HL-60/S4 (cell line): ENCODE measurements around the gene HK2.
"Not testable (repeated sequence)": the region's sequence is repeated elsewhere in the genome, so short reads cannot be mapped to it uniquely, and the experiment has no call there.

Experiments
- in situ Hi-C: fragments of 300-500 bp; cut with MboI; formaldehyde crosslinking; loops from 2 replicates; pipeline ENCODE4 v1.14.3; 2022; ENCODE audit warnings: low sequenced_read_pairs

HK2 gene

DNA sequence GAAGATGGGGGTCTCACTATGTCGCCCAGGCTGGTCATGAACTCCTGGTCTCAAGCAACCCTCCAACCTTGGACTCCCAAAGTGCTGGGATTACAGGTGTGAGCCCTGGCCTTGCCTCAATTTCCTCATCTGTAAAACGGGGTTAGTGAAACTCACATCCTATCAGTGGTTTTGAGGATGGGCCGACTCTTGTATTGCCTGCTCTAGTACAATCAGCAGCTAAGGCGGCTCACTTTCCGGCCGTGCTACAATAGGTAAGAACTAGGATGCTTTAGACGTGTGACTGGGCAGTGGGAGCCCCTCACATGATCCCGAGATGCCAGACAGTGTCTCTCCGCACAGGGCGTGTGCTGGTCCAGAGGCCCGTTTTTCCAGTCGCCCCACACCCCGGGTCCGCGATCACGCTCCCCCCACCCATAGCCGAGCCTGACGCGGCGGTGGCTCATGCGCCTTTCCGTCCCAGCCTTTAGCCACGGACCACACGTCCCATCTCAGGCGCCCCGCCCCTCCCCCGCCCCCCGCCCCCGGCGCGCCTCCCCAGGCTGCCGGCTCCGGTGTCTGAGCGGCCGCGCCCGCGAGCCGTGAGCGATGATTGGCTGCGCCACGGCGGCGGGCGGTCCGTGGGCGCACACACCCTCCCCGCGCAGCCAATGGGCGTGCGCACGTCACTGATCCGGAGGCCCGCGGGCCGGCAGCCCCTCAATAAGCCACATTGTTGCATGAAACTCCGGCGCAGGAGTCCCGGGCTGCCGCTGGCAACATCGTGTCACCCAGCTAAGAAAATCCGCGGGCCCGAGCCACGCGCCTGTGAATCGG lies at the start of gene HK2:
Gene HK2 (plus strand): TSS at position 710 of the 816 bp plus-strand sequence. CDS start 454 bp downstream, outside the sequence.
- in situ Hi-C loops = no loop called here

- in situ Hi-C loops = no loop called here
These were observed 44.7 kb upstream of the HK2 start for GRCh38 chr2:74789271-74789670.

DNA sequence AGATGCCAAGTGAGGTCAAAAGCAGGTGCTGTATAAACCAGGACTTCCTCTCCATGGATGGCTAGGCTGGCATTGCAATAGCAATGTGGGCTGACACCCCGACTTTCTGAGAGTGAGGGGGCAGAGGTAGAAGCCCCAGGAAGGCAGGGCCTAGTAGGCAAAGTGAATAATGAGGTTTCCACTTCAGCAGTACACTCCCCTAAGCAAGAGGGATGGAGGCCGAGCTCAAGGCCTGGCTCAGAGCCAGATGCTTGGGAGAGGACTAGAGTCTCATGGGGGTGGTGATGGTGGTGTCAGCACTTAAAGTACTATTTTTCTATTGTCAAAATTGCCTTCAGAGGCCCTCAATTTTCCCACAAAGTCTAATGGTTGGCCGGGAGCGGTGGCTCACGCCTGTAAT lies 41.6 kb upstream of the HK2 start:
- in situ Hi-C loops = no loop called here

DNA sequence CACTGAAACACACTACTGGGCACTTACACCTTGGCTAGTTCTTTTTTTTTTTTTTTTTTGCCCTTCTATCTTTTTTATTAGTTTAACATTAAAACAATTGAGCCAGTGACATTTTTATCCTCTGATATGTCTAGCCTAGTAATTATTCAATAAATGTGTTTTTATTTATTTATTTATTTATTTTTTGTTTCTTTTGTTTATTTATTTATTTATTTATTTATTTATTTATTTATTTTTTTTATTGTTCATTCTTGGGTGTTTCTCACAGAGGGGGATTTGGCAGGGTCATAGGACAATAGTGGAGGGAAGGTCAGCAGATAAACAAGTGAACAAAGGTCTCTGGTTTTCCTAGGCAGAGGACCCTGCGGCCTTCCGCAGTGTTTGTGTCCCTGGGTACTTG lies 39.0 kb upstream of the HK2 start:
- in situ Hi-C loops = not testable (repeated sequence)

- in situ Hi-C loops = no loop called here
These were observed 27.5 kb upstream of the HK2 start for GRCh38 chr2:74806355-74806839.

- in situ Hi-C loops = no loop called here
These were observed 27.0 kb upstream of the HK2 start for GRCh38 chr2:74806920-74807319.

DNA sequence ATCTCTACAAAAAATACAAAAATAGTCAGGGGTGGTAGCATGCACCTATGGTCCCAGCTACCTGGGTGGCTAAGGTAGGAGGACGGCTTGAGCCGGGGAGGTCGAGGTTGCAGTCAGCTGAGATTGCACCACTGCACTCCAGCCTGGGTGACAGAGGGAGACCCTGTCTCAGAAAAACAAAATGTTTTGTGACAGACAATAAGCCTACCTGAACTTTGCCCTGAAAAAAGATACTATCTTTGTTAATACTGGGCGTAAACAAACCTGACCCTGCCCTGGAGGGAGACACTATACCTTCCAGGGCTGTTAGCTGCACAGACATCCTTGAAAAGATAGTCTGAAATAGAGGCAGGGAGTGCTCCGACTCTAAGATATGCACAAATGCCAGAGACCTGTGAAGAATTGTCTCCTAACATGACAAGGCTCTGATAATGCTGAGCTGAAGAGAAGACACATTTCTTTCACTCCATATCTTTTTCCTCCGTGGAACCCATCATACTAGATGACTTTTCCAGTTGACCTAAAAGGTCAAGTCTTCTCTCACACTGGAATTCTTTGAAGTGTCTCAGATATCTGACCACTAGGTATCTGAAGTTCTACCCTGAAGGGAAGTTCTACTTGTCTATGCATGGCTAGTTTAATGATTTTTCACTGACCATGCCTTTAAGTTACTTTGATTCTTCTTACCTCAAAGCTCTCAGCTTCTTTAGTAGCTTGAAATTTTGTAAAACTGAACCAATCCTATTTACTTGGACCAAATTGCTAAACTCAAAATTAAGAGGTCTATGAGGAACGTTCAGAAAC lies 20.9 kb upstream of the HK2 start:
- in situ Hi-C loops = no loop called here

GRCh38 chr2:74814102-74814501 lies 19.8 kb upstream of the HK2 start:
- in situ Hi-C loops = no loop called here

- in situ Hi-C loops = no loop called here
These were observed 18.0 kb upstream of the HK2 start for GRCh38 chr2:74815941-74816340.

DNA sequence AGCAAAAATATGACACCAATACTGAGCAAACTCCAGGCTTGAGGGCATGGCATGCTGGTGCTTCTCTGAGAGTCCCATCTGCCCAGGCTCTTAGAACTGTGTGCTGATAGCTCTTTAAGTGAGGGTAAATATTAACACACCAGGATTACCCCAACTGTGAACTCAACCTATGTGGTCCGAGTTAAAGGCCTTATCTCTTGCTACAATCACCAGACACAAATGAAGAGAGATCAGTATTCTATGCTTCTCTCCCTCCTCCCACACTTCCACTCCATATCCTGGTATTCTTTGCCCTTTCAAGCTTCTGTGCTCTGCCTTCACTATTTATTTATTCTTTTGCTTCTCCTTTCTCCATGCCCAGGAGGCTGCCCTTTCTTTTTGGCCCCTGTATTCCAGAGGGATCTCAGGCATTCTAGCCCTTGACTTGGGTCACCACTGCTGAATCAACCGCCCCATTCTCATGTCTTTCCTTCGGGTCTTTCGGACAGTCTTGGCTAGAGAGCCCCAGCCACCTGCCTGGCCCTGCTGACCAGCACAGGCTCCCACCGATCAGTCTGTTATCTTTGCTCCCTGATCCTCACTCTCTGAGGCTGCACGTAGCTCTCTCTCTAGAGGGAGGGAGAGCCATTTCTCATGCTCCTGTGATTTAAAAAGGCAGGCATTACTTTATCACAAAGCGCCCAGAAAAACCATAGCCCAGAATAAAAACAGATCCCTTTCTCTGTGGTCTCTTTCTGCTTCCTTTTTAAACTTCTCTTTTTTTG lies 17.2 kb upstream of the HK2 start:
- in situ Hi-C loops = no loop called here

- in situ Hi-C loops = no loop called here
These were observed 16.6 kb upstream of the HK2 start for GRCh38 chr2:74817304-74817675.

GRCh38 chr2:74819702-74820101 lies 14.2 kb upstream of the HK2 start:
- in situ Hi-C loops = no loop called here

DNA sequence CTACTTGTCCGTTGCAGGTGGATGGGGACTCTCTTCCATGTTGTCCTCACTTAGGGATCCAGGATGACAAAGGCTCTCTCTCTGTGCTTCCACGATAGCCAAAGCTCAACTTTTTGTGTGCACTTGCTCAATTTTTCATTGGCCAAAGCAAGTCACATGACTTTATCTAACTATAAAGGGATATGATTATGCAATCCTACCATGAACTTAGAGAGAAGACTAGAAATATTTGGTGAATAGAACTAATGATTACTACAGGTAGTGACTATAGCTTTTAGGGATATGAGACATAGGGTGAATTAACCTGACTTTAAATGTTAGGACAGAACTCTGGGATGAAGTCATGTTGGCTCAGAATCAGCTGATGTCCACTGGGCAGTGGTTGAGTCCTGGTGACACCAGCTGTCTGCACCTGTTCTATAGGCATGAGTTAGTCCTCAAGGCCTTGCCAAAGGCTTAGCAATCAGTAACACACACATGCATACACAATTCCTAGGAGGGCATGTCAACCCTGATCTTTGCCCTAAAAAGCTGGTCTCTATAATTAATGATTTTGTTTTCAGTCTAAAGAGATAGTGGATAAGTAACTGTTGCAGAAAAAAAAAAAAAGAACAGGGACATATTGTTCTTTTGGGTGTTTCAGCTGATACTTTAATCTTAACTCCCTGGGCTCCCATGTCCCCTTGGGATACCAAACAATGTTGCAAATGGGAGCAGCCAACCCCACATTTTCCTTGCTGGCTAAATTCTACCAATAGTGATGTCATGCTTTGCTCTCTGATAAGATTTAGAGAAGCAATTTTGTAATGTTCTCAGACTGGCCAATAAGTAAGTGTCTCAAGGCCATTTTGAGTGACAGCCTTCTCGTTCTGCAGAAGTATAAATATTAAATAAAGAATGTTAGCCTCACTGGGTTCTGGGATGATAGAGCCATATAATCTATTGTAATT lies 12.5 kb upstream of the HK2 start:
- in situ Hi-C loops = no loop called here

GRCh38 chr2:74822771-74823566 lies 11.0 kb upstream of the HK2 start:
- in situ Hi-C loops = no loop called here

- in situ Hi-C loops = no loop called here
These were observed 9.2 kb upstream of the HK2 start for GRCh38 chr2:74824679-74825078.

DNA sequence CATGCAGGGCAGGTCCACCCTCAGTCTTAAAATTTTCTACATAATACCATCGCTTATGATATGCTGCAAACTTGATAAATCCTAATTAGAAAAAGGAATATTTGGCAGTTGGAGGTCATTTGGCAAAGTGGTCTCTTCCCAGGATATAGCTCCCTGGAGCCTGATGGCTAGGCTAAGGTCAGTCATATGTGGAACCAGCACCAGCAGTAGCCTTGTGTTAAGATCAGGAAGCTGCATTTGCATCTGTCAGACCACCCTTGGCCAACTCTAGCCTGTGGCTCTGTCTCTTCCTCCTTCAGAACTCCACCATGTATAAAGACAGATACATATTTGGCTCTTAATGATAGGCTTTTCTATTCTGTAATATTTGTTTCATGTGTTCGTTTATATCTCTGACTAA lies 5.4 kb upstream of the HK2 start:
- in situ Hi-C loops = no loop called here

GRCh38 chr2:74831693-74832530 lies 2.0 kb upstream of the HK2 start:
- in situ Hi-C loops = no loop called here

DNA sequence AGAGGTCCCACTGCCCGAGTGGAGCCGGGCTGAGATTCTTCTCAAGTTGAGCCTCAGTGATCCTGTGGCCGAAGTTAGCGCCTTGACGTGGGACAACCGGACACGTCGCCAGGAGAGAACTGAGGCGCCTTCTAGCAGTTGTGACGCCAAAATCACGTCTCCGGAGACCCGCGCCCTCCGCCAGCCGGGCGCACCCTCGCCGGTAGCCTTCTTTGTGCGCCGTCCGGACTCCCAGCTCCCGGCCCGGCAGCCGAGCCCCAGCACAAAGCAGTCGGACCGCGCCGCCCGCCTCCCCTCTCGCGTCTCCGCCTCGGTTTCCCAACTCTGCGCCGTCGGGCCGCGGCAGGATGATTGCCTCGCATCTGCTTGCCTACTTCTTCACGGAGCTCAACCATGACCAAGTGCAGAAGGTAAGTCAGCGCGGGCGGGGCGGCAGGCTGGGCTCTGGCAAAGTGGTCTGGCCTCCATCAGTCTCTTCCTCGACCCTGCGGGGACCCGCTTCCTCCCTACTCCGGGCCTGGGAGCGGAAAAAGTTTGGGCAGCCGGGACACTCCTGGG lies 386 bp downstream of the HK2 start:
- in situ Hi-C loops = not testable (repeated sequence)
